Measurements from ENCODE around the gene CACFD1. TPM values are rescaled to one million over a fixed set of nuclear protein-coding genes. Genes with fewer than 3 reads are reported as not detected.

Gene CACFD1
- total and polyA plus RNA-seq, 9 donors = 11.1 to 21.5 (median 15.3) TPM

DNA sequence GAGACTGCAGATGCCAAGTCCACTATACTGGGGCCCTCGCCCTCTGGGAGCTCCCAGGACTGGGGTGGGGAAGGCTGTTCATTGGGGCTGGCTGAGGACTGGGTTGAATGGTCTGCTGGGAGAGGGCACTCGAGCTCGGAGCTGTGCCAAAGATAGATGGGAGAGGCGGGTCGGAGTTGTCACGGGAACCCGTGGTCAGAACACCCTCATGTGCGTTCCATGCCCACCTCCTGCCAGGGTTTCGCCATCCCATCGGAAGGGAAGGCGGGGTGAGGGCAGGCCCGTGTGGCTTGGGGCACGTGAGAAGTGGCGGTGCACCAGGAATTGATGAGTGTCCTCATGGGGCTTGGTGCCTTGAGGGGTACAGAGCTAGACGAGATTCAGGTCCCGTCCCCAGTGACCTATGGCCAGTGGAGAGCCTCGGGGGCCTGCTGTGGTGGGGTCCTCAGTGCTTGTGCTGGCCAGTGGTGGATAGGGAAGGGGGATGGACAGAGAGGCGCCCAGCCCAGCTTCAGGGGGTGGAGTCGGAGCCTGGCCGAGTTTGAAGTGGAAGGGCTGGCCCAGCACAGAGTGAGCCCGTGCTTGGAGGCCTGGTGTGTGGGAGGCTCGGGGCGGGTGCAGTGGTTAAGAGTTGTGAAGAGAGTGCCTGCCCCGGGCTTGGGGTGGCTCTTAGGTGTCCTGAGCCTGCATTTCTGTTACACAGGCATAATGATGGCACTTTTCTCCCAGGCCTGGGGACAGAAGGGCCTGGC is 4.3 kb downstream of the CACFD1 start:
- no peak overlapping the region for H3K4me3 ChIP-seq (ENCODE audit: low read length)
- 82% methylated on average over 18 of the region's 24 CpGs for WGBS (ENCODE audit: insufficient coverage)
- H3K27ac ChIP-seq (ENCODE audit: low read length) = no peak overlapping the region
- no peak for DNase-seq
- no peaks in the 10 kb centered on the region for H3K9me3 ChIP-seq (replicated peaks; ENCODE audit: control insufficient read depth, low read depth, low read length)
- H3K4me1 ChIP-seq (ENCODE audit: control insufficient read depth, insufficient read depth, low read length) = peaks cover 19% of the 10 kb centered on the region
- no peaks in the 10 kb centered on the region for H3K27me3 ChIP-seq (ENCODE audit: control insufficient read depth, insufficient read depth, low read length)
- peaks cover 25% of the 10 kb centered on the region for H3K36me3 ChIP-seq (ENCODE audit: control insufficient read depth, insufficient read depth, low read length)

DNA sequence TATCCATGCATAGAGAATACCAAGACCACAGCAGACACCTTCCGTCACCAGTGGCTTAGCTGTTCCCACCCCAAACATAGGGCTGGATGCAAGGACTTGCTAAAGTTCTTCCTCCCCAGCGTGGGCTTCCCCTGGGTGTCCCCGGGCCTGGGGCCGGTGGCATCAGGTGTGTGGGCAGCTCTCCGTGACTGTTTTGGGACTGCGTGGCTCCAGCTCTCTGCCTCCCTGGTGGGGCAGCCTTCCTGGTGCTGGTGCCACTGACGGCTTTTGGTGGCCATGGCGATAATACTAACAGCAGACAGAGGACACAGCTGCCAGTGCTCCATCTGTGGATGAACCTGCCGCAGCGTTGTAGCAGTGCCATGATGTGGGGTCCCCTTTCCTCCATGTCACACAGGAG is 4.9 kb downstream of the CACFD1 start:
- no peak for DNase-seq
- no peaks in the 10 kb centered on the region for H3K27me3 ChIP-seq (ENCODE audit: control insufficient read depth, insufficient read depth, low read length)
- H3K4me1 ChIP-seq (ENCODE audit: control insufficient read depth, insufficient read depth, low read length) = peaks cover 15% of the 10 kb centered on the region
- H3K4me3 ChIP-seq (ENCODE audit: low read length) = no peak overlapping the region
- no peak overlapping the region for H3K27ac ChIP-seq (ENCODE audit: low read length)
- WGBS (ENCODE audit: insufficient coverage) = 91% methylated on average over 8 of the region's 10 CpGs
- no peaks in the 10 kb centered on the region for H3K9me3 ChIP-seq (replicated peaks; ENCODE audit: control insufficient read depth, low read depth, low read length)
- peaks cover 30% of the 10 kb centered on the region for H3K36me3 ChIP-seq (ENCODE audit: control insufficient read depth, insufficient read depth, low read length)

DNA sequence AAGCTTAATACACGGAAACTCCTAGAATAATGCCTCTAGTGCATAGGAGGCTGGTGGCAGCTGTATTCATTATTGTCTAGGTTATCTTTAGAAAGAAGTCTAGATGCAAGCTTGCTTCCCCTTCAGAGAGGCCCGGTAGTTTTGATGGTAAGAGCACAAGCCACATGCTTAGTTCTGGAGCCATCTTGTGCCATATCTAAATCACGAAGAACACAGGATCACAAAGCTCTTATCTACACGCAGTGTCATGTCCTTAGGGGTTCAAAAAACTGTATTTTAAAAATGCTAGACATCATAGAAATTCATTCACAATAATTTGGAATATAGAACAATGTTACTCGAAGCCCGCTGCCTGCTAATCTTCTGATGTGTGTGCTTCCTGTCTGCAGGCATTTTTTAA is 6.2 kb downstream of the CACFD1 start:
- Histone ChIP-seq H3K27ac (ENCODE audit: low read length) (no peak overlapping the region), H3K9me3 (replicated peaks; ENCODE audit: control insufficient read depth, low read depth, low read length) (no peaks in the 10 kb centered on the region), H3K36me3 (ENCODE audit: control insufficient read depth, insufficient read depth, low read length) (peaks cover 34% of the 10 kb centered on the region), H3K4me1 (ENCODE audit: control insufficient read depth, insufficient read depth, low read length) (peaks cover 9% of the 10 kb centered on the region), H3K4me3 (ENCODE audit: low read length) (no peak overlapping the region), H3K27me3 (ENCODE audit: control insufficient read depth, insufficient read depth, low read length) (no peaks in the 10 kb centered on the region)
- no CpG with 5 or more reads among the region's 6 CpGs for WGBS (ENCODE audit: insufficient coverage)
- no peak for DNase-seq

DNA sequence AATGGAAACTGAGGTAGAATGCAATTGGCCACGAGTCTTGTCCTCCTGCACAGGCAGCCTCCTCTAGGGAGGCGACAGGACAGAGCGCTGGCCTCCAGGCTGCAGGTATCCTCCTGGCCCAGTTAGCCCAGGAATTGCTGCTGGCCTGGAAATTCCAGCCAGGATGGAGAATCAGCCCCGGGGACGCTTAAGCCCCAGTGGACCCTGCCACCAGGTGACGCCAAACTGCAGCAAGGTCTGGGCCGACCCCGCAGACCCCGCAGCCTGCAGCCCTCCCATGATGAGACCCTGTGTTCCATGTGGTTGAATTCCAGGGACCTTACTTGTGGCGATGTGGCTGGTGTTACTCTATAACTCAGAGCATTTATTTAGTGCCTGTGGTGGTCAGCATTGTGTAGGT is 7.3 kb downstream of the CACFD1 start:
- 75% methylated on average over 8 of the region's 10 CpGs for WGBS (ENCODE audit: insufficient coverage)
- Histone ChIP-seq H3K4me1 (ENCODE audit: control insufficient read depth, insufficient read depth, low read length) (peaks cover 4% of the 10 kb centered on the region), H3K4me3 (ENCODE audit: low read length) (no peak overlapping the region), H3K36me3 (ENCODE audit: control insufficient read depth, insufficient read depth, low read length) (peaks cover 34% of the 10 kb centered on the region), H3K27me3 (ENCODE audit: control insufficient read depth, insufficient read depth, low read length) (no peaks in the 10 kb centered on the region), H3K27ac (ENCODE audit: low read length) (no peak overlapping the region), H3K9me3 (replicated peaks; ENCODE audit: control insufficient read depth, low read depth, low read length) (no peaks in the 10 kb centered on the region)
- DNase-seq = no peak

DNA sequence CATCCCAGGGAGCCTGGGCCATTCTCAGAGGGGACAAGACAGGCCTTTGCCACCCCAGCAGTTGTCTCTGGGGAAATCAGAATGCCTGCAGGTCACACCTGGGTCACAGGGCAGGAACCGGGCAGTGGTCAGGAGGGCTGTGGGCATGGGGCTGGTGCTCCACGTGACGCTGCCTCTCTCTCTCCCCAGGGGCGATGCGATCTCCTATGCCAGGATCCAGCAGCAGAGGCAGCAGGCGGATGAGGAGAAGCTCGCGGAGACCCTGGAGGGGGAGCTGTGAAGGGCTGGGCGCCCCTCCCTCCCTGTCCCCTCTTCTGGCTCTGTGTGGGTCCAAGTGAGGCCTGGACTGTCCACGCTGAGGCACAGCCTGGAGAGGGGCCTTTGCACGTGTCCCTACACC is 8.6 kb downstream of the CACFD1 start:
- Histone ChIP-seq H3K4me1 (ENCODE audit: control insufficient read depth, insufficient read depth, low read length) (no peaks in the 10 kb centered on the region), H3K27ac (ENCODE audit: low read length) (no peak overlapping the region), H3K27me3 (ENCODE audit: control insufficient read depth, insufficient read depth, low read length) (no peaks in the 10 kb centered on the region), H3K36me3 (ENCODE audit: control insufficient read depth, insufficient read depth, low read length) (peaks cover 34% of the 10 kb centered on the region), H3K4me3 (ENCODE audit: low read length) (no peak overlapping the region), H3K9me3 (replicated peaks; ENCODE audit: control insufficient read depth, low read depth, low read length) (no peaks in the 10 kb centered on the region)
- DNase-seq = no peak
- 69% methylated on average over 4 of the region's 11 CpGs for WGBS (ENCODE audit: insufficient coverage)

DNA sequence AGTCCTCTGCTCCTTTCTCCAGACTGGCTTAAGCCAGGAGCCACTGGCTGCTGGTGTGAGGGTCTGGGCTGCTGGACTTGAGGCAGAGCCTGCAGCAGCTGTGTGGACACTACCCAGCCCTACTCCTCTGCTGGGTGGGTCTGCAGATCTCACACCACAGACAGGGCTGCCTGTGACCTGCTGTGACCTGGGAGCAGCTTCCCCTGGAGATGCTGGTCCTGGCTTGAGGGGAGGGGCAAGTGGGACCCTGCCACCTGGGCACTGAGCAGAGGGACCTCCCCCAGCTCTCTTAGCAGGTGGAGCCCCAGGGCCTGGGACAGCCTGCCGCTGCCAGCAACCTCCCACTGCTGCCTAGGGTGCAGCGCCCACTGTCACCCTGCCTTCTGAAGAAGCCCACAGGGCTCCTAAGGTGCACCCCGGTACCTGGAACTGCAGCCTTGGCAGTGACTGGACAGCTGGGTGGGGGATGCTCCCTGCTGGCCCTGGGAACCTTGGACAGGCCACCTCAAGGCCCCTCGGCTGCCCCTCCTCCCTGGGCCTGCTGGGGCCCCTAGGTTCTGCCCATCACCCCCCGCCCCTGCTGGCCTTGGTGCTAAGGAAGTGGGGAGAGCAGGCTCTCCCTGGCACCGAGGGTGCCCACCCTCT is 9.1 kb downstream of the CACFD1 start:
- 89% methylated on average over 5 of the region's 6 CpGs for WGBS (ENCODE audit: insufficient coverage)
- Histone ChIP-seq H3K27me3 (ENCODE audit: control insufficient read depth, insufficient read depth, low read length) (no peaks in the 10 kb centered on the region), H3K9me3 (replicated peaks; ENCODE audit: control insufficient read depth, low read depth, low read length) (no peaks in the 10 kb centered on the region), H3K36me3 (ENCODE audit: control insufficient read depth, insufficient read depth, low read length) (peaks cover 34% of the 10 kb centered on the region), H3K4me1 (ENCODE audit: control insufficient read depth, insufficient read depth, low read length) (no peaks in the 10 kb centered on the region), H3K27ac (ENCODE audit: low read length) (no peak overlapping the region), H3K4me3 (ENCODE audit: low read length) (no peak overlapping the region)
- DNase-seq = no peak

DNA sequence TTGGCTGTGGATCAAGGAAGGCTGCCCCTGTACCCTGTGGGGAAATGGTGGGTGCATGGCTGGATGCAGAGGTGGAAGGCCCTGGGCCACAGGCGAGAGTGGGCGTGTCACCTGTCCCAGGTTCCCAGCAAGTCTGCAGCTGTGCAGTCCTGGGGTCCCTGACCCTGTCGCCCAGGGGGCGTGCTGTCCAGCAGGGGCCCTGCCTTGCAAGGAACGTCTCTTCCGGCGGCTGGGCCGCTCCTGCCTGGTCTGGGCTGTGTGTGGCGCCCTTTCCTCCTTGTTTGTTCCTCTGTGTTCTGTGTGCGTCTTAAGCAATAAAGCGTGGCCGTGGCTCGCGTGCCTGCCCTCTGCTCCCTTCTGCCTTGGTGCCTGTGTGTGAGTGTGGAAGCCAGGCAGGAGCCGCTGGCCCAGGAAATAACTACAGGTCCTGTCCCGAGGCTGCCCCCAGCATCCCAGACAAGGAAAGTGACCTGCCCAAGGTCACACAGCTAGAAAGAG is 10.7 kb downstream of the CACFD1 start:
- H3K27ac ChIP-seq (ENCODE audit: low read length) = no peak overlapping the region
- WGBS (ENCODE audit: insufficient coverage) = 77% methylated on average over 11 of the region's 16 CpGs
- peaks cover 25% of the 10 kb centered on the region for H3K36me3 ChIP-seq (ENCODE audit: control insufficient read depth, insufficient read depth, low read length)

DNA sequence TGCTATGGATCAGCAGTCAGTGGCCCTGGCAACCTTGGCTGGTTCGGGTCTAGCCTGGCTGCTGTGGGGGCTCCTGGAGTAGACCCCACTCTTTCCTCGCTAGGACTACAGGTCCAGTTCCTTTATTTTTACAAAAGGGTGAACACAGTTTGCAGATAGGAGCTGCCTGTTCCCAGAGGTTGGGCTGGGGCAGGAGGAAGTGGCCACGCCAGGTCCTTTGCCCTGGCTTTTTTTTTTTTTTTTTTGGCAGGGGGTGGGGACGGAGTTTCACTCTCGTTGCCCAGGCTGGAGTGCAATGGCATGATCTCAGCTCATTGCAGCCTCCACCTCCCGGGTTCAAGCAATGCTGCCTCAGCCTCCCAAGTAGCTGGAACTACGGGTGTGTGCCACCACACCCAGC is 11.2 kb downstream of the CACFD1 start:
- Histone ChIP-seq H3K36me3 (ENCODE audit: control insufficient read depth, insufficient read depth, low read length) (peaks cover 25% of the 10 kb centered on the region), H3K27me3 (ENCODE audit: control insufficient read depth, insufficient read depth, low read length) (no peaks in the 10 kb centered on the region), H3K9me3 (replicated peaks; ENCODE audit: control insufficient read depth, low read depth, low read length) (no peaks in the 10 kb centered on the region), H3K4me1 (ENCODE audit: control insufficient read depth, insufficient read depth, low read length) (no peaks in the 10 kb centered on the region), H3K4me3 (ENCODE audit: low read length) (no peak overlapping the region), H3K27ac (ENCODE audit: low read length) (no peak overlapping the region)
- WGBS (ENCODE audit: insufficient coverage) = 74% methylated on average over 5 of the region's 7 CpGs
- no peak for DNase-seq

More for the DNA sequence above, 10.7 kb downstream of the CACFD1 start:
- no peaks in the 10 kb centered on the region for H3K27me3 ChIP-seq (ENCODE audit: control insufficient read depth, insufficient read depth, low read length)
- DNase-seq = no peak
- no peak overlapping the region for H3K4me3 ChIP-seq (ENCODE audit: low read length)
- no peaks in the 10 kb centered on the region for H3K4me1 ChIP-seq (ENCODE audit: control insufficient read depth, insufficient read depth, low read length)
- H3K9me3 ChIP-seq (replicated peaks; ENCODE audit: control insufficient read depth, low read depth, low read length) = no peaks in the 10 kb centered on the region

DNA sequence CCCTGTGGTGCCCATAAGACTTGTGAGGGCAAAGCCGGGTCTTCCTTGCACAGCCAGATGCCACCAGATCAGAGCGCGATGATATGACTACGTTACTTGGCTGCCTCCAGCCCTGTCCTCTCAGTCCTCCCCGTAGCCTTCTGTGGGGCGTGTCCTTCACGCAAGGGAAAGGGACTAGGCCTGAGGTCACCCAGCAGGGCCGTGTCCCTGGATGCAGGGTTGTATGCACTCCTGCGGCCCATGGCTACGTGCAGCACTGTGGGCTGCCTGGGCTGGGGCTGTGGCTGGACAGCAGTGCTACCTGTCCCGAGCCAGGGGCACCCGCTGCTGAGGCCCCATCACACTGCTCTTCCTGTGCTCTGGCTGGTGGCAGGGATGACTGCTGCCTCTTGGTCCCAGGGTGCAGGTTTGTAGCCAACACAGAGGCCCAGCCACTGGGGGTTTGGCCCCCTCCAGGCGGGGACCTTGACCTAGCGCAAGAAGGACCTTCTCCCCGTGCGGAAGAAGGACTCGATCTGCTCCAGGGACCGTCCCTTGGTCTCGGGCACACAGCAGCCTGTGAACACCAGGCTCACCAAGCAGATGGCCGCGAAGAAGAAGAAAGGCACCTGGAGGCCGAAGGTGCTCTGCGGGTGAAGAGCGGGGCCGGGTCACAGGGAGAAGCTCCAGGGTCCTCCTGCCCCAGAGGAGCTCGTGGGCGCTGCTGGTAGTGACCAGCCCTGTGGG is 11.9 kb downstream of the CACFD1 start:
- Histone ChIP-seq H3K27ac (ENCODE audit: low read length) (no peak overlapping the region), H3K4me1 (ENCODE audit: control insufficient read depth, insufficient read depth, low read length) (no peaks in the 10 kb centered on the region), H3K27me3 (ENCODE audit: control insufficient read depth, insufficient read depth, low read length) (no peaks in the 10 kb centered on the region), H3K36me3 (ENCODE audit: control insufficient read depth, insufficient read depth, low read length) (peaks cover 25% of the 10 kb centered on the region), H3K4me3 (ENCODE audit: low read length) (no peak overlapping the region), H3K9me3 (replicated peaks; ENCODE audit: control insufficient read depth, low read depth, low read length) (no peaks in the 10 kb centered on the region)
- no peak for DNase-seq
- 82% methylated on average over 25 of the region's 27 CpGs for WGBS (ENCODE audit: insufficient coverage)

DNA sequence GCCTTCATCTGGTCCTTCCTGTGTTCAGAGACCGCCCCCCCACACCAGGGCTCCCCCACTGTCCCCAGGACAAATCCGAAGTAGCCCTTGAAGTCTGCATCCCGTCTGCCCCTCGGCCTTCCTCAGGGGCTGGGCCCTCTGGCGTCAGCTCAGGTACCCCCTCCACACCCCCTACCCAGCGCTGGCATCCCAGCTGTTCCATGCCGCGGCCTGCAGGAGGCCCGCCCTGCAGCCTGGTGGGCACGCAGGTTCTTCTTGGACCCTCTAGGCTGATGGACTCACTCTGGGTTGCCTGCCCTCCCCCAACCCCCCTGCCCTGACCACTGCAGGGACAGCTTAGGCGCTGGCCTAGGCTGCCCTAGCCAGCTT is 12.5 kb downstream of the CACFD1 start:
- H3K27me3 ChIP-seq (ENCODE audit: control insufficient read depth, insufficient read depth, low read length) = no peaks in the 10 kb centered on the region
- H3K27ac ChIP-seq (ENCODE audit: low read length) = no peak overlapping the region
- 78% methylated on average over 11 of the region's 11 CpGs for WGBS (ENCODE audit: insufficient coverage)
- H3K36me3 ChIP-seq (ENCODE audit: control insufficient read depth, insufficient read depth, low read length) = peaks cover 22% of the 10 kb centered on the region
- no peaks in the 10 kb centered on the region for H3K4me1 ChIP-seq (ENCODE audit: control insufficient read depth, insufficient read depth, low read length)
- no peak overlapping the region for H3K4me3 ChIP-seq (ENCODE audit: low read length)
- no peak for DNase-seq
- no peaks in the 10 kb centered on the region for H3K9me3 ChIP-seq (replicated peaks; ENCODE audit: control insufficient read depth, low read depth, low read length)
